Measurements from ENCODE around the gene FRMD4B. TPM values are rescaled to one million over a fixed set of nuclear protein-coding genes. Genes with fewer than 3 reads are reported as not detected.
"Not testable (repeated sequence)": the region's sequence is repeated elsewhere in the genome, so short reads cannot be mapped to it uniquely, and the experiment has no call there.

Gene FRMD4B
- total RNA-seq, 4 donors from 2014 or later, result 58.0 to 71.9 (median 63.4) TPM

DNA sequence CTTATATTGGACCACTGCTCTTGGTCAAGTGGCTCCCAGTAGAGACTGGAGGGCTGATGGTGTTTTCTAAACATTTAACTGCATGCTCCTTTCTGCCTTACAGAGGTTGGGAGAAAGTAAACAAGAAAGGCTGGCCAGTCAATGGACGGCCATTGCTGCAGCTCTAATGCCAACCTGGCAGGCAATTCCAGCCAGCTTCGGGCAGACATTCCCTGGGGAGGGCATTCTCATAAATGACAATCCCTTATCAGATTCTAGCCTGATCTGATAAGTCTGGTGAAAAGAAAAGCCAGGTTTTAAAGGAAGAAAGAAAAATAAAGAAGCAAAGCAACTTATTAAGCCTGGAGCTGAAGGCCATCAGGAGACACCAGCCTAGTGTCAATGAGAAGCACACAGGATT is 60.7 kb downstream of the FRMD4B start:
- no peak overlapping the region for H3K4me3 ChIP-seq (ENCODE audit: low read depth, poor library complexity, severe bottlenecking)
- intact Hi-C loops (cut with DNase I; ENCODE audit: low total_unique reads), result no loop called here
- no peak for DNase-seq (ENCODE audit: low spot score in 2 of 2)
- no peak for TF ChIP-seq POLR2A (IDR thresholded peaks at IDR 0.05)
- TF ChIP-seq, protein P1, sequence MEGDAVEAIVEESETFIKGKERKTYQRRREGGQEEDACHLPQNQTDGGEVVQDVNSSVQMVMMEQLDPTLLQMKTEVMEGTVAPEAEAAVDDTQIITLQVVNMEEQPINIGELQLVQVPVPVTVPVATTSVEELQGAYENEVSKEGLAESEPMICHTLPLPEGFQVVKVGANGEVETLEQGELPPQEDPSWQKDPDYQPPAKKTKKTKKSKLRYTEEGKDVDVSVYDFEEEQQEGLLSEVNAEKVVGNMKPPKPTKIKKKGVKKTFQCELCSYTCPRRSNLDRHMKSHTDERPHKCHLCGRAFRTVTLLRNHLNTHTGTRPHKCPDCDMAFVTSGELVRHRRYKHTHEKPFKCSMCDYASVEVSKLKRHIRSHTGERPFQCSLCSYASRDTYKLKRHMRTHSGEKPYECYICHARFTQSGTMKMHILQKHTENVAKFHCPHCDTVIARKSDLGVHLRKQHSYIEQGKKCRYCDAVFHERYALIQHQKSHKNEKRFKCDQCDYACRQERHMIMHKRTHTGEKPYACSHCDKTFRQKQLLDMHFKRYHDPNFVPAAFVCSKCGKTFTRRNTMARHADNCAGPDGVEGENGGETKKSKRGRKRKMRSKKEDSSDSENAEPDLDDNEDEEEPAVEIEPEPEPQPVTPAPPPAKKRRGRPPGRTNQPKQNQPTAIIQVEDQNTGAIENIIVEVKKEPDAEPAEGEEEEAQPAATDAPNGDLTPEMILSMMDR (IDR thresholded peaks at IDR 0.05), result no peak
- WGBS, 2 donors, result 43 to 61% methylated on average over 2 of the region's 2 CpGs

DNA sequence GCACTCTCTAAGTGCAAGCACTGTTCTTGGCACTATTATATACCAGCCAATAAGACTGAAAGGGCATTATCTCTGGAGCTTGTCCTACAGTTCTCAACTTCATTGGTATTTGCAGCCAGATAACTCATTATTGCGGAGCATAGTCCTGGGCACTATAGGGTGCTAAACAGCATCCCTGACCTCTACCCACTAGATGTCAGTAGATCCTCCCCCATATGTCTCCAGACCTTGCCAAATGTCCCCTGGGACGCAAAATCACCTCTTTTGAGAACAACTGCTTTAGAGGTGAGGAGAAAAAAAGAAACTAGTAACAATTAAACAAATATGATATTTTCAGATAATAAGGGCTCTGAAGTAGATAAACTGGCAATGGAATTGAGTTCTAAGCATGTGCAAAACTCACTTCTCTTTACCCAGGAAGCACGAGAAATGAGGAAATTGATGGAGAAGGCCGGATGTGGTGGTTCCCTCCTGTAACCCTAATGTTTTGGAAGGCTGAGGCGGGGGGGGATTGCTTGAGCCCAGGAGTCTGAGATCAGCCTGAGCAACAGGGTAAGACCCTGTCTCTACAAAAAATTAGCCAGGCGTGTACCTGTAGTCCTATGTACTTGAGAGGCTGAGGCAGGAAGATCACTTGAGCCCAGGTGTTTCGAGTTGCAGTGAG is 61.4 kb downstream of the FRMD4B start:
- no peak for TF ChIP-seq POLR2A (IDR thresholded peaks at IDR 0.05)
- TF ChIP-seq, protein P1 (IDR thresholded peaks at IDR 0.05), result no peak
- no peak overlapping the region for H3K4me3 ChIP-seq (ENCODE audit: low read depth, poor library complexity, severe bottlenecking)
- 71 to 81% methylated on average over 7 of the region's 7 CpGs for WGBS, 2 donors
- DNase-seq (ENCODE audit: low spot score in 2 of 2), result no peak
- intact Hi-C loops (cut with DNase I; ENCODE audit: low total_unique reads), result no loop called here

DNA sequence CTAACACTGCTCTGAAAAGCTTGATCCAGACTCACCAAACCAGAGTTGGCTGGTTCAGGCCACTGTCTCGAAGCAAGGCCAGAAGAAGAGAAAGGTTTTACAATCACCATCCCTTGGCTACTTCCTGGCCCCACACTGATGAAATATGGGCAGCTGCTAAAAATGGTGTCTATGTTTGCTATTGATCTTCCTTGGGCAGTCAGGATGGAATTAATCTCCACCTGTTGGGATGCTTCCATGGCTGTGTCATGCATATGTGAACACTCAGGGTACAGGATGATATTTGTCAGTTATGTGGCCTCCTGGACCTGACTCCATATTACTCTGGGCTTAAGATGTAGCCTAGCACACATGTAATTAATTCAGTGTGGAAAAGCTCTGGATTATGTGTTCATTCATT is 61.9 kb downstream of the FRMD4B start:
- intact Hi-C loops (cut with DNase I; ENCODE audit: low total_unique reads), result no loop called here
- WGBS, 2 donors, result 86% methylated on average over 1 of the region's 1 CpG
- H3K4me3 ChIP-seq (ENCODE audit: low read depth, poor library complexity, severe bottlenecking), result no peak overlapping the region
- DNase-seq (ENCODE audit: low spot score in 2 of 2), result no peak
- TF ChIP-seq POLR2A (IDR thresholded peaks at IDR 0.05), result no peak
- TF ChIP-seq, protein P1 (IDR thresholded peaks at IDR 0.05), result no peak

DNA sequence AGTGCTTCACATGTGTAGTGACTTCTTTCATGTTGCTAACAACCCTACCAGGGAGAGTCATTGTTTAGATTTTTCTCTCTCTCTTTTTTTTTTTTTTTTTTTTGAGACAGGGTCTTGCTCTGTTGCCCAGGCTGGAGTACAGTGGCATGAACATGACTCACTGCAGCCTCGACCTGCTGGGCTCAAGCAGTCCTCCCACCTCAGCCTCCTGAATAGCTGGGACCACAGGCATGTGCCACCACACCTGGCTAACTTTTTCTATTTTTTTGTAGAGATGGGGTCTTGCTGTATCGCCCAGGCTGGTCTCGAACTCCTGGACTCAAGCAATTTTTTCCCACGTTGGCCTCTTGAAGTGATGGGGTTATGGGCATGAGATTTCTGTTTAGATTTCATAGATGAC is 63.4 kb downstream of the FRMD4B start:
- WGBS, 2 donors, result 91% methylated on average over 4 of the region's 4 CpGs
- DNase-seq (ENCODE audit: low spot score in 2 of 2); intact Hi-C loops (cut with DNase I; ENCODE audit: low total_unique reads); H3K4me3 ChIP-seq (ENCODE audit: low read depth, poor library complexity, severe bottlenecking): not testable (repeated sequence)

DNA sequence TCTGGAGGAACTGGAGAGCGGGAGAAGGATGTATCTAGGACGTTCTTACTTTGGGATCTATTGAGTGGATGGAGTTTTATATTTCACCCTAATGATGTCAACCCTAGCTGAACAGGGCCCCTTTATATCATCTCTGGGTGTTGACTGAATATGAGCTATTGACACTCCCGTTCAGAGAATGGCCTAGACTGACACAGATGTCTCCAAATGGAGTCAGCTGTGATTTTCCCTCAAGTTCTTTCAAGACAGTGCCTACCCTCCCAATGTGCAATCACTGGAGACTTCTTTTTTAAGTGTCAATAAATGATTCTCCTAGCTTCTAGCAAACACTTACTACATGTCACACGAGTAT is 63.8 kb downstream of the FRMD4B start:
- intact Hi-C loops (cut with DNase I; ENCODE audit: low total_unique reads), result no loop called here
- 59 to 66% methylated on average over 4 of the region's 4 CpGs for whole genome bisulfite sequencing, 2 donors
- DNase-seq (ENCODE audit: low spot score in 2 of 2), result no peak
- no peak overlapping the region for H3K4me3 ChIP-seq (ENCODE audit: low read depth, poor library complexity, severe bottlenecking)
- TF ChIP-seq, protein P1 (IDR thresholded peaks at IDR 0.05), result no peak
- TF ChIP-seq POLR2A (IDR thresholded peaks at IDR 0.05), result no peak

DNA sequence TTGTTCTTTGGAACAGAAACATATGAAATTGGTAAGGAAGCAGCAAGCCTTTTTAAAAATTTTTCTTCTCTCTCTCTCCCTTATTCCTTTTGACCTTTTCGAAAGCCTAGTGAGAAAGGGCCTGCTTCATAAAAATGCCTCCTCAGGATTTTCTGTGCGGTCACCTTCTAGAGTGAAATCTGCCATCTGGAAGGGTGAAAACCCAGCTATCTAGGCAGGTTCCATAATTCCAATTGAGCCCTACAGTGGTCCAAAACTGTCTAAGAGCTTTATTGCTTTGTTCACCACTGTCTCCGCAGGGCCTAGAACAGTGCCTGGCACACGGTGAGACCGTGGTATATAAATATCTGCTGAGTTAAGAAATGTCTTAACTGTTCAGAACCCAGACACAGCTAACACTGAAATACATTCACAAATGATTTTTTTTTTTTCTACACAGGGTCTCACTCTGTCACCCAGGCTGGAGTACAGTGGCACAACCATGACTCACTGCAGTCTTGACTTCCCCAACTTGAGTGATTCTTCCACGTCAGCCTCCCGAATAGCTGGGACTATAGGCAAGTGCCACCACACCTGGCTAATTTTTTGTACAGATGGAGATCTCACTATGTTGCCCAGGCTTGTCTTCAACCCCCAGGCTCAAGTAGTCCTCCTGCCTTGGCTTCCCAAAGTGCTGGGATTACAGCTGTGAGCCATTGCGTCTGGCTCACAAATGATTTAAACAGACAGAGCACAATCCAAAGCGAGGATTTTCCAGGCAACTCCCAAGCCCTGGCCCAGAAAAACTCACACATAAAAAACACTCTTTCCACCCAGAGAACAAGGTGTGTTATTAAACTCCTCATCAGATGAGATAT is 64.4 kb downstream of the FRMD4B start:
- TF ChIP-seq POLR2A (IDR thresholded peaks at IDR 0.05), result no peak
- TF ChIP-seq, protein P1 (IDR thresholded peaks at IDR 0.05), result no peak
- intact Hi-C loops (cut with DNase I; ENCODE audit: low total_unique reads), result no loop called here
- no peak overlapping the region for H3K4me3 ChIP-seq (ENCODE audit: low read depth, poor library complexity, severe bottlenecking)
- 54 to 69% methylated on average over 9 of the region's 9 CpGs for WGBS, 2 donors
- DNase-seq (ENCODE audit: low spot score in 2 of 2), result no peak

All from lower leg skin (tissue), 4 donors.